ENCODE data around the gene CNTF.

CNTF gene

GRCh38 chr11:58606930-58607714, 15.3 kb upstream of the CNTF start:
- no peaks in the 10 kb centered on the region for H3K27me3 ChIP-seq (ENCODE audit: control insufficient read depth, insufficient read depth, low read length)
- peaks cover 31% of the 10 kb centered on the region for H3K36me3 ChIP-seq (ENCODE audit: control insufficient read depth, insufficient read depth, low read length)
- no peaks in the 10 kb centered on the region for H3K4me1 ChIP-seq (ENCODE audit: control insufficient read depth, insufficient read depth, low read length)
- no peak overlapping the region for H3K27ac ChIP-seq (ENCODE audit: low read depth, low read length)
- no peak overlapping the region for H3K4me3 ChIP-seq (ENCODE audit: low read depth, low read length)
- H3K9ac ChIP-seq (ENCODE audit: low read length), result no peak overlapping the region
- no peaks in the 10 kb centered on the region for H3K9me3 ChIP-seq (ENCODE audit: control insufficient read depth, insufficient read depth, low read depth, low read length)

GRCh38 chr11:58608331-58608730, 14.1 kb upstream of the CNTF start:
- no peaks in the 10 kb centered on the region for H3K9me3 ChIP-seq (ENCODE audit: control insufficient read depth, insufficient read depth, low read depth, low read length)
- no peaks in the 10 kb centered on the region for H3K4me1 ChIP-seq (ENCODE audit: control insufficient read depth, insufficient read depth, low read length)
- no peak overlapping the region for H3K27ac ChIP-seq (ENCODE audit: low read depth, low read length)
- H3K9ac ChIP-seq (ENCODE audit: low read length), result no peak overlapping the region
- no peak overlapping the region for H3K4me3 ChIP-seq (ENCODE audit: low read depth, low read length)
- H3K36me3 ChIP-seq (ENCODE audit: control insufficient read depth, insufficient read depth, low read length), result peaks cover 43% of the 10 kb centered on the region
- no peaks in the 10 kb centered on the region for H3K27me3 ChIP-seq (ENCODE audit: control insufficient read depth, insufficient read depth, low read length)

- no peak overlapping the region for H3K27ac ChIP-seq (ENCODE audit: low read depth, low read length)
- H3K9ac ChIP-seq (ENCODE audit: low read length), result no peak overlapping the region
- peaks cover 57% of the 10 kb centered on the region for H3K36me3 ChIP-seq (ENCODE audit: control insufficient read depth, insufficient read depth, low read length)
- no peak overlapping the region for H3K4me3 ChIP-seq (ENCODE audit: low read depth, low read length)
- H3K9me3 ChIP-seq (ENCODE audit: control insufficient read depth, insufficient read depth, low read depth, low read length), result no peaks in the 10 kb centered on the region
- no peaks in the 10 kb centered on the region for H3K4me1 ChIP-seq (ENCODE audit: control insufficient read depth, insufficient read depth, low read length)
- H3K27me3 ChIP-seq (ENCODE audit: control insufficient read depth, insufficient read depth, low read length), result no peaks in the 10 kb centered on the region
Observed at GRCh38 chr11:58609723-58610122, 12.7 kb upstream of the CNTF start.

GRCh38 chr11:58613228-58613627, 9.2 kb upstream of the CNTF start:
- Histone ChIP-seq H3K4me3 (ENCODE audit: low read depth, low read length) (no peak overlapping the region), H3K9me3 (ENCODE audit: control insufficient read depth, insufficient read depth, low read depth, low read length) (no peaks in the 10 kb centered on the region), H3K4me1 (ENCODE audit: control insufficient read depth, insufficient read depth, low read length) (no peaks in the 10 kb centered on the region), H3K27ac (ENCODE audit: low read depth, low read length) (no peak overlapping the region), H3K9ac (ENCODE audit: low read length) (no peak overlapping the region), H3K36me3 (ENCODE audit: control insufficient read depth, insufficient read depth, low read length) (peaks cover 92% of the 10 kb centered on the region), H3K27me3 (ENCODE audit: control insufficient read depth, insufficient read depth, low read length) (no peaks in the 10 kb centered on the region)

GRCh38 chr11:58615559-58615958, 6.9 kb upstream of the CNTF start:
- Histone ChIP-seq H3K27me3 (ENCODE audit: control insufficient read depth, insufficient read depth, low read length) (no peaks in the 10 kb centered on the region), H3K4me1 (ENCODE audit: control insufficient read depth, insufficient read depth, low read length) (no peaks in the 10 kb centered on the region), H3K36me3 (ENCODE audit: control insufficient read depth, insufficient read depth, low read length) (peaks cover 98% of the 10 kb centered on the region), H3K9me3 (ENCODE audit: control insufficient read depth, insufficient read depth, low read depth, low read length) (no peaks in the 10 kb centered on the region), H3K4me3 (ENCODE audit: low read depth, low read length) (no peak overlapping the region), H3K27ac (ENCODE audit: low read depth, low read length) (no peak overlapping the region), H3K9ac (ENCODE audit: low read length) (no peak overlapping the region)

- H3K27ac ChIP-seq (ENCODE audit: low read depth, low read length), result no peak overlapping the region
- H3K9ac ChIP-seq (ENCODE audit: low read length), result no peak overlapping the region
Observed at GRCh38 chr11:58616594-58616993, 5.9 kb upstream of the CNTF start.

GRCh38 chr11:58617976-58618557, 4.4 kb upstream of the CNTF start:
- H3K27me3 ChIP-seq (ENCODE audit: control insufficient read depth, insufficient read depth, low read length), result no peaks in the 10 kb centered on the region
- no peaks in the 10 kb centered on the region for H3K4me1 ChIP-seq (ENCODE audit: control insufficient read depth, insufficient read depth, low read length)
- no peak overlapping the region for H3K4me3 ChIP-seq (ENCODE audit: low read depth, low read length)
- no peak overlapping the region for H3K27ac ChIP-seq (ENCODE audit: low read depth, low read length)
- H3K9me3 ChIP-seq (ENCODE audit: control insufficient read depth, insufficient read depth, low read depth, low read length), result no peaks in the 10 kb centered on the region
- H3K9ac ChIP-seq (ENCODE audit: low read length), result no peak overlapping the region
- H3K36me3 ChIP-seq (ENCODE audit: control insufficient read depth, insufficient read depth, low read length), result peaks cover 96% of the 10 kb centered on the region

More at GRCh38 chr11:58616594-58616993, 5.9 kb upstream of the CNTF start:
- no peaks in the 10 kb centered on the region for H3K27me3 ChIP-seq (ENCODE audit: control insufficient read depth, insufficient read depth, low read length)
- H3K4me3 ChIP-seq (ENCODE audit: low read depth, low read length), result no peak overlapping the region
- H3K36me3 ChIP-seq (ENCODE audit: control insufficient read depth, insufficient read depth, low read length), result peaks cover 96% of the 10 kb centered on the region
- no peaks in the 10 kb centered on the region for H3K9me3 ChIP-seq (ENCODE audit: control insufficient read depth, insufficient read depth, low read depth, low read length)
- H3K4me1 ChIP-seq (ENCODE audit: control insufficient read depth, insufficient read depth, low read length), result no peaks in the 10 kb centered on the region

GRCh38 chr11:58621586-58622262, 741 bp upstream of the CNTF start:
- H3K4me1 ChIP-seq (ENCODE audit: control insufficient read depth, insufficient read depth, low read length), result peaks cover 6% of the 10 kb centered on the region; the same call in 1 of the 2 replicates
- no peaks in the 10 kb centered on the region for H3K9me3 ChIP-seq (ENCODE audit: control insufficient read depth, insufficient read depth, low read depth, low read length)
- no peak overlapping the region for H3K27ac ChIP-seq (ENCODE audit: low read depth, low read length)
- no peaks in the 10 kb centered on the region for H3K27me3 ChIP-seq (ENCODE audit: control insufficient read depth, insufficient read depth, low read length)
- H3K4me3 ChIP-seq (ENCODE audit: low read depth, low read length), result no peak overlapping the region
- H3K36me3 ChIP-seq (ENCODE audit: control insufficient read depth, insufficient read depth, low read length), result peaks cover 88% of the 10 kb centered on the region
- H3K9ac ChIP-seq (ENCODE audit: low read length), result no peak overlapping the region

- peaks cover 59% of the 10 kb centered on the region for H3K36me3 ChIP-seq (ENCODE audit: control insufficient read depth, insufficient read depth, low read length)
Observed at GRCh38 chr11:58625086-58625485, 2.6 kb downstream of the CNTF start.

GRCh38 chr11:58625826-58626460, 3.5 kb downstream of the CNTF start:
- H3K4me3 ChIP-seq (ENCODE audit: low read depth, low read length), result no peak overlapping the region
- no peaks in the 10 kb centered on the region for H3K27me3 ChIP-seq (ENCODE audit: control insufficient read depth, insufficient read depth, low read length)
- H3K36me3 ChIP-seq (ENCODE audit: control insufficient read depth, insufficient read depth, low read length), result peaks cover 52% of the 10 kb centered on the region
- no peak overlapping the region for H3K9ac ChIP-seq (ENCODE audit: low read length)
- no peak overlapping the region for H3K27ac ChIP-seq (ENCODE audit: low read depth, low read length)
- peaks cover 6% of the 10 kb centered on the region; the same call in 1 of the 2 replicates for H3K4me1 ChIP-seq (ENCODE audit: control insufficient read depth, insufficient read depth, low read length)
- no peaks in the 10 kb centered on the region for H3K9me3 ChIP-seq (ENCODE audit: control insufficient read depth, insufficient read depth, low read depth, low read length)

More at GRCh38 chr11:58625086-58625485, 2.6 kb downstream of the CNTF start:
- peaks cover 6% of the 10 kb centered on the region; the same call in 1 of the 2 replicates for H3K4me1 ChIP-seq (ENCODE audit: control insufficient read depth, insufficient read depth, low read length)
- H3K27ac ChIP-seq (ENCODE audit: low read depth, low read length), result no peak overlapping the region
- H3K9me3 ChIP-seq (ENCODE audit: control insufficient read depth, insufficient read depth, low read depth, low read length), result no peaks in the 10 kb centered on the region
- no peak overlapping the region for H3K9ac ChIP-seq (ENCODE audit: low read length)
- no peaks in the 10 kb centered on the region for H3K27me3 ChIP-seq (ENCODE audit: control insufficient read depth, insufficient read depth, low read length)
- no peak overlapping the region for H3K4me3 ChIP-seq (ENCODE audit: low read depth, low read length)
